Glutamatergic neuron (in vitro differentiated cells): ENCODE data around the gene PGBD1. TPM values are rescaled to one million over a fixed set of nuclear protein-coding genes. Genes with fewer than 3 reads are reported as not detected.
A peak's percentile ranks its signal among the peaks of the same experiment; 100 is the strongest.

Source experiments
- DNase-seq: peaks from one replicate; pipeline ENCODE4 v3.0.0; 2022
- H3K27ac Mint-ChIP-seq: one replicate; pipeline ENCODE4 v1.8.0; 2020; ENCODE audit warnings: mild to moderate bottlenecking, mixed read lengths, inconsistent platforms; ENCODE audit not compliant: unreplicated experiment
- H3K27me3 Mint-ChIP-seq: one replicate; pipeline ENCODE4 v1.8.0; 2020; ENCODE audit warnings: mild to moderate bottlenecking, moderate library complexity, mixed read lengths, inconsistent platforms; ENCODE audit not compliant: unreplicated experiment
- H3K36me3 Mint-ChIP-seq: one replicate; pipeline ENCODE4 v1.8.0; 2020; ENCODE audit warnings: mild to moderate bottlenecking, mixed read lengths, inconsistent platforms; ENCODE audit not compliant: unreplicated experiment
- H3K4me1 Mint-ChIP-seq: one replicate; pipeline ENCODE4 v1.8.0; 2020; ENCODE audit warnings: mild to moderate bottlenecking, low read depth, mixed read lengths, inconsistent platforms; ENCODE audit not compliant: unreplicated experiment
- H3K4me3 Mint-ChIP-seq: one replicate; pipeline ENCODE4 v1.8.0; 2020; ENCODE audit warnings: mild to moderate bottlenecking, mixed read lengths, inconsistent platforms; ENCODE audit not compliant: unreplicated experiment
- H3K9me3 Mint-ChIP-seq: one replicate; pipeline ENCODE4 v1.8.0; 2020; ENCODE audit warnings: mild to moderate bottlenecking, moderate library complexity, mixed read lengths, inconsistent platforms; ENCODE audit not compliant: unreplicated experiment
- CTCF ChIP-seq: fragments of 200-600 bp; sonication (generic); IDR thresholded peaks from one replicate; pipeline ENCODE4 v1.5.0; 2021; ENCODE audit not compliant: partially characterized antibody, unreplicated experiment
- total RNA-seq: library from RNA; stranded (reverse); fragmentation: NEBNext Ultra II Directional; extraction: Animal tissue kit (Norgen Biotek cat#: 25700); gene quantifications from one replicate; pipeline ENCODE4 v1.2.1, GENCODE V29; 2021; ENCODE audit not compliant: unreplicated experiment

The PGBD1 gene
- total RNA-seq, 1 donor from 2014 or later = 18.1 TPM

GRCh38 chr6:28240471-28240870 is 40.9 kb upstream of the PGBD1 start:
- Mint-ChIP-seq H3K4me3 (no peak overlapping the region), H3K9me3 (peaks cover 1% of the 10 kb centered on the region), H3K36me3 (peaks cover 5% of the 10 kb centered on the region), H3K27ac (no peak overlapping the region), H3K4me1 (no peaks in the 10 kb centered on the region), H3K27me3 (peaks cover 3% of the 10 kb centered on the region)
- no peak for TF ChIP-seq CTCF
- DNase-seq = no peak

- no peaks in the 10 kb centered on the region for H3K9me3 Mint-ChIP-seq
- DNase-seq = no peak
- H3K27ac Mint-ChIP-seq = no peak overlapping the region
- no peak overlapping the region for H3K4me3 Mint-ChIP-seq
- no peaks in the 10 kb centered on the region for H3K36me3 Mint-ChIP-seq
- H3K27me3 Mint-ChIP-seq = no peaks in the 10 kb centered on the region
- TF ChIP-seq CTCF = no peak
- H3K4me1 Mint-ChIP-seq = no peaks in the 10 kb centered on the region
These were observed 37.4 kb upstream of the PGBD1 start for GRCh38 chr6:28243946-28244345.

GRCh38 chr6:28245206-28245941 is 36.0 kb upstream of the PGBD1 start:
- Mint-ChIP-seq H3K9me3 (no peaks in the 10 kb centered on the region), H3K27ac (no peak overlapping the region), H3K4me3 (no peak overlapping the region), H3K27me3 (no peaks in the 10 kb centered on the region), H3K36me3 (no peaks in the 10 kb centered on the region), H3K4me1 (no peaks in the 10 kb centered on the region)
- TF ChIP-seq CTCF = no peak
- DNase-seq = no peak

GRCh38 chr6:28248916-28249315 is 32.5 kb upstream of the PGBD1 start:
- Mint-ChIP-seq H3K4me1 (peaks cover 4% of the 10 kb centered on the region), H3K27ac (no peak overlapping the region), H3K36me3 (no peaks in the 10 kb centered on the region), H3K4me3 (no peak overlapping the region), H3K9me3 (peaks cover 2% of the 10 kb centered on the region), H3K27me3 (no peaks in the 10 kb centered on the region)
- DNase-seq = no peak
- no peak for TF ChIP-seq CTCF

GRCh38 chr6:28250747-28251146 is 30.6 kb upstream of the PGBD1 start:
- TF ChIP-seq CTCF = no peak
- Mint-ChIP-seq H3K4me3 (peak overlapping the region; percentile 84), H3K27me3 (no peaks in the 10 kb centered on the region), H3K4me1 (peaks cover 4% of the 10 kb centered on the region), H3K9me3 (peaks cover 2% of the 10 kb centered on the region), H3K36me3 (no peaks in the 10 kb centered on the region), H3K27ac (no peak overlapping the region)
- DNase-seq = no peak
